ENCODE results near the gene ESCO1. TPM values are rescaled to one million over a fixed set of nuclear protein-coding genes. Genes with fewer than 3 reads are reported as not detected.
A peak's percentile ranks its signal among the peaks of the same experiment; 100 is the strongest.

Gene ESCO1
- polyA plus RNA-seq, 2 of the 4 experiments (the other 2 are of a cell fraction), result 7.7 to 13.2 TPM

DNA sequence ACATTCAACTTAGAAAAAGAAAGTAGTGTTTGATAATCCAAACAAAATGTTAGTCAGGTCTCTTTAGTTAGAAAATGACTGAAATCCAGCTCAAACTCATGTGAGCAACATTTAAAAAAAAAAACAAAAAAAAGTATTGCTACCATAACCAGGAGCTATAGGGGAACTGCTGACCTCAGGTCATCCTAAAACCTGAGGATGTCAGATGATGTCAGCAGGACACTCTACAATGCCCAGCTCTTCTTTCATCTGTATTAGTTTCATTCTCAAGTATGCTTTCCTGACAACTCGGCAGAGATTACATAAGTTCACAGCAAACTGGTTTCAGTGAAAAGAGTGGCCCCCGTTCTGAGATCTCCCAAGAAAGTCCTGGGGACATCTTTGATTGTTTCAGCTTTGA lies 4.2 kb upstream of the ESCO1 start:
- POLR2A ChIA-PET, result no interaction called here
- peak overlapping the region; percentile 55 for H3K4me2 ChIP-seq

DNA sequence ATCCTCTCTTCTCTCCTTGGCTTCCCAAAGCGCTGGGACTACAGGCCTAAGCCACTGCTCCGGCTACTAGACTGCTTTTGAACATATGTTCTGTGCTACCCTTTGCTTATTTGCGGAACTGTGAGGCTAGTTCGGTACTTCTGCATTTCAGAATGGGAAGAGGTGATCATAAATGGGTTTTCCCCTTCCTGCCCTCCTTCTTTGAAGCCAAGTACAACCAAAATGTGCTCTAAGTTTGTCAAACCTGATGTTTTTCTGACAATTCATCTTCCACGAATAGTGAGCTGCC lies 1.7 kb upstream of the ESCO1 start:
- WGBS (ENCODE audit: missing lambda C conversion rate), result 79% methylated on average over 5 of the region's 5 CpGs
- H3K9me3 ChIP-seq, result no peaks in the 10 kb centered on the region
- no peak overlapping the region for H3K4me2 ChIP-seq
- POLR2A ChIA-PET, result no interaction called here
- no peak overlapping the region for H3K27ac ChIP-seq
- DNase-seq (ENCODE audit: low read depth in 1 of 2, low spot score in 1 of 2), result no peak
- FAIRE-seq, result no peak
- CTCF ChIA-PET, result interaction anchor here (0.7 to 4.2 kb wide), 3 partner anchors 9 to 102 kb away, joined by 3 to 87 read pairs (median 6); partner anchors contain the start of genes ABHD3 and SNRPD1
- no peak for ATAC-seq
- H3K4me1 ChIP-seq, result peaks cover 6% of the 10 kb centered on the region; the same call in 1 of the 3 replicates
- TF ChIP-seq MYC (IDR thresholded peaks at IDR 0.05; ENCODE audit: borderline replicate concordance, low read length) (no peak), POLR2AphosphoS2 (conservative IDR thresholded peaks at IDR 0.05; ENCODE audit: low read length) (no peak), RAD21 (conservative IDR thresholded peaks at IDR 0.05 in 1 of 2, IDR thresholded peaks at IDR 0.05 in 1 of 2) (no peak), CBX8 (IDR thresholded peaks at IDR 0.05) (no peak), NPAS2 (CRISPR knock-in tag; IDR thresholded peaks at IDR 0.05; ENCODE audit: borderline replicate concordance) (no peak), HOXB5 (CRISPR knock-in tag; IDR thresholded peaks at IDR 0.05) (no peak), RCOR1 (IDR thresholded peaks at IDR 0.05; ENCODE audit: low read depth, low read length) (no peak), RFX5 (IDR thresholded peaks at IDR 0.05) (no peak), EP300 (IDR thresholded peaks at IDR 0.05) (no peak), HEYL (CRISPR knock-in tag; IDR thresholded peaks at IDR 0.05) (no peak), RNF2 (IDR thresholded peaks at IDR 0.05; ENCODE audit: borderline replicate concordance, low read depth) (no peak)
- TF ChIP-seq, protein P1, sequence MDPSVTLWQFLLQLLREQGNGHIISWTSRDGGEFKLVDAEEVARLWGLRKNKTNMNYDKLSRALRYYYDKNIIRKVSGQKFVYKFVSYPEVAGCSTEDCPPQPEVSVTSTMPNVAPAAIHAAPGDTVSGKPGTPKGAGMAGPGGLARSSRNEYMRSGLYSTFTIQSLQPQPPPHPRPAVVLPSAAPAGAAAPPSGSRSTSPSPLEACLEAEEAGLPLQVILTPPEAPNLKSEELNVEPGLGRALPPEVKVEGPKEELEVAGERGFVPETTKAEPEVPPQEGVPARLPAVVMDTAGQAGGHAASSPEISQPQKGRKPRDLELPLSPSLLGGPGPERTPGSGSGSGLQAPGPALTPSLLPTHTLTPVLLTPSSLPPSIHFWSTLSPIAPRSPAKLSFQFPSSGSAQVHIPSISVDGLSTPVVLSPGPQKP (IDR thresholded peaks at IDR 0.05; ENCODE audit: low read depth, low read length), result no peak
- no peak overlapping the region for H3K4me3 ChIP-seq

More for the DNA sequence above, 4.2 kb upstream of the ESCO1 start:
- Histone ChIP-seq H3K4me3 (no peak overlapping the region), H3K27ac (0 out of 6 replicates have a peak overlapping the region, but pooled peaks of 1 of the 2 experiments have one; percentile 13), H3K9me3 (no peaks in the 10 kb centered on the region), H3K4me1 (0 out of 3 replicates have a peak, but pooled peaks cover 3% of the 10 kb centered on the region)
- no peak for DNase-seq (ENCODE audit: low read depth in 1 of 2, low spot score in 1 of 2)
- TF ChIP-seq HOXB5 (CRISPR knock-in tag; IDR thresholded peaks at IDR 0.05), result no peak
- no peak for TF ChIP-seq JUN (IDR thresholded peaks at IDR 0.05)
- TF ChIP-seq, protein P2, sequence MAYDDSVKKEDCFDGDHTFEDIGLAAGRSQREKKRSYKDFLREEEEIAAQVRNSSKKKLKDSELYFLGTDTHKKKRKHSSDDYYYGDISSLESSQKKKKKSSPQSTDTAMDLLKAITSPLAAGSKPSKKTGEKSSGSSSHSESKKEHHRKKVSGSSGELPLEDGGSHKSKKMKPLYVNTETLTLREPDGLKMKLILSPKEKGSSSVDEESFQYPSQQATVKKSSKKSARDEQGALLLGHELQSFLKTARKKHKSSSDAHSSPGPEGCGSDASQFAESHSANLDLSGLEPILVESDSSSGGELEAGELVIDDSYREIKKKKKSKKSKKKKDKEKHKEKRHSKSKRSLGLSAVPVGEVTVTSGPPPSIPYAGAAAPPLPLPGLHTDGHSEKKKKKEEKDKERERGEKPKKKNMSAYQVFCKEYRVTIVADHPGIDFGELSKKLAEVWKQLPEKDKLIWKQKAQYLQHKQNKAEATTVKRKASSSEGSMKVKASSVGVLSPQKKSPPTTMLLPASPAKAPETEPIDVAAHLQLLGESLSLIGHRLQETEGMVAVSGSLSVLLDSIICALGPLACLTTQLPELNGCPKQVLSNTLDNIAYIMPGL (CRISPR knock-in tag; IDR thresholded peaks at IDR 0.05; ENCODE audit: borderline replicate concordance), result no peak
- TF ChIP-seq HDAC2 (IDR thresholded peaks at IDR 0.05), result no peak
- no peak for TF ChIP-seq POLR2A (IDR thresholded peaks at IDR 0.05; ENCODE audit: low read length)
- TF ChIP-seq, protein P3, sequence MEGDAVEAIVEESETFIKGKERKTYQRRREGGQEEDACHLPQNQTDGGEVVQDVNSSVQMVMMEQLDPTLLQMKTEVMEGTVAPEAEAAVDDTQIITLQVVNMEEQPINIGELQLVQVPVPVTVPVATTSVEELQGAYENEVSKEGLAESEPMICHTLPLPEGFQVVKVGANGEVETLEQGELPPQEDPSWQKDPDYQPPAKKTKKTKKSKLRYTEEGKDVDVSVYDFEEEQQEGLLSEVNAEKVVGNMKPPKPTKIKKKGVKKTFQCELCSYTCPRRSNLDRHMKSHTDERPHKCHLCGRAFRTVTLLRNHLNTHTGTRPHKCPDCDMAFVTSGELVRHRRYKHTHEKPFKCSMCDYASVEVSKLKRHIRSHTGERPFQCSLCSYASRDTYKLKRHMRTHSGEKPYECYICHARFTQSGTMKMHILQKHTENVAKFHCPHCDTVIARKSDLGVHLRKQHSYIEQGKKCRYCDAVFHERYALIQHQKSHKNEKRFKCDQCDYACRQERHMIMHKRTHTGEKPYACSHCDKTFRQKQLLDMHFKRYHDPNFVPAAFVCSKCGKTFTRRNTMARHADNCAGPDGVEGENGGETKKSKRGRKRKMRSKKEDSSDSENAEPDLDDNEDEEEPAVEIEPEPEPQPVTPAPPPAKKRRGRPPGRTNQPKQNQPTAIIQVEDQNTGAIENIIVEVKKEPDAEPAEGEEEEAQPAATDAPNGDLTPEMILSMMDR (IDR thresholded peaks at IDR 0.05), result no peak
- TF ChIP-seq BHLHE40 (IDR thresholded peaks at IDR 0.05; ENCODE audit: low read depth, low read length), result no peak
- TF ChIP-seq ESRRA (IDR thresholded peaks at IDR 0.05; ENCODE audit: borderline replicate concordance, low read length), result no peak
- no peak for TF ChIP-seq POLR2AphosphoS2 (conservative IDR thresholded peaks at IDR 0.05; ENCODE audit: low read length)
- TF ChIP-seq, protein P4, sequence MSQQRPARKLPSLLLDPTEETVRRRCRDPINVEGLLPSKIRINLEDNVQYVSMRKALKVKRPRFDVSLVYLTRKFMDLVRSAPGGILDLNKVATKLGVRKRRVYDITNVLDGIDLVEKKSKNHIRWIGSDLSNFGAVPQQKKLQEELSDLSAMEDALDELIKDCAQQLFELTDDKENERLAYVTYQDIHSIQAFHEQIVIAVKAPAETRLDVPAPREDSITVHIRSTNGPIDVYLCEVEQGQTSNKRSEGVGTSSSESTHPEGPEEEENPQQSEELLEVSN (IDR thresholded peaks at IDR 0.05; ENCODE audit: borderline replicate concordance, low read depth), result no peak
- TF ChIP-seq, protein P5, sequence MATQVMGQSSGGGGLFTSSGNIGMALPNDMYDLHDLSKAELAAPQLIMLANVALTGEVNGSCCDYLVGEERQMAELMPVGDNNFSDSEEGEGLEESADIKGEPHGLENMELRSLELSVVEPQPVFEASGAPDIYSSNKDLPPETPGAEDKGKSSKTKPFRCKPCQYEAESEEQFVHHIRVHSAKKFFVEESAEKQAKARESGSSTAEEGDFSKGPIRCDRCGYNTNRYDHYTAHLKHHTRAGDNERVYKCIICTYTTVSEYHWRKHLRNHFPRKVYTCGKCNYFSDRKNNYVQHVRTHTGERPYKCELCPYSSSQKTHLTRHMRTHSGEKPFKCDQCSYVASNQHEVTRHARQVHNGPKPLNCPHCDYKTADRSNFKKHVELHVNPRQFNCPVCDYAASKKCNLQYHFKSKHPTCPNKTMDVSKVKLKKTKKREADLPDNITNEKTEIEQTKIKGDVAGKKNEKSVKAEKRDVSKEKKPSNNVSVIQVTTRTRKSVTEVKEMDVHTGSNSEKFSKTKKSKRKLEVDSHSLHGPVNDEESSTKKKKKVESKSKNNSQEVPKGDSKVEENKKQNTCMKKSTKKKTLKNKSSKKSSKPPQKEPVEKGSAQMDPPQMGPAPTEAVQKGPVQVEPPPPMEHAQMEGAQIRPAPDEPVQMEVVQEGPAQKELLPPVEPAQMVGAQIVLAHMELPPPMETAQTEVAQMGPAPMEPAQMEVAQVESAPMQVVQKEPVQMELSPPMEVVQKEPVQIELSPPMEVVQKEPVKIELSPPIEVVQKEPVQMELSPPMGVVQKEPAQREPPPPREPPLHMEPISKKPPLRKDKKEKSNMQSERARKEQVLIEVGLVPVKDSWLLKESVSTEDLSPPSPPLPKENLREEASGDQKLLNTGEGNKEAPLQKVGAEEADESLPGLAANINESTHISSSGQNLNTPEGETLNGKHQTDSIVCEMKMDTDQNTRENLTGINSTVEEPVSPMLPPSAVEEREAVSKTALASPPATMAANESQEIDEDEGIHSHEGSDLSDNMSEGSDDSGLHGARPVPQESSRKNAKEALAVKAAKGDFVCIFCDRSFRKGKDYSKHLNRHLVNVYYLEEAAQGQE (IDR thresholded peaks at IDR 0.05), result no peak
- TF ChIP-seq EHMT2 (IDR thresholded peaks at IDR 0.05; ENCODE audit: low read depth), result no peak
- CTCF ChIA-PET, result no interaction called here
- FAIRE-seq, result no peak
- ATAC-seq, result no peak
- 30% methylated on average over 2 of the region's 2 CpGs for WGBS (ENCODE audit: missing lambda C conversion rate)

All from A549 (cell line).